ENCODE results near the gene BBOF1. TPM values are rescaled to one million over a fixed set of nuclear protein-coding genes. Genes with fewer than 3 reads are reported as not detected.

The BBOF1 gene
- total RNA-seq, 1 experiment from 2014 or later = 4.0 TPM

- H3K4me2 ChIP-seq (ENCODE audit: low read length) = no peak overlapping the region
- no peak for TF ChIP-seq FOSL1 (IDR thresholded peaks at IDR 0.05; ENCODE audit: low read depth)
- TF ChIP-seq, protein P1, sequence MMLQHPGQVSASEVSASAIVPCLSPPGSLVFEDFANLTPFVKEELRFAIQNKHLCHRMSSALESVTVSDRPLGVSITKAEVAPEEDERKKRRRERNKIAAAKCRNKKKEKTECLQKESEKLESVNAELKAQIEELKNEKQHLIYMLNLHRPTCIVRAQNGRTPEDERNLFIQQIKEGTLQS (IDR thresholded peaks at IDR 0.05) = no peak
- no peak for TF ChIP-seq TCF7L2 (IDR thresholded peaks at IDR 0.05; ENCODE audit: borderline replicate concordance, extremely low read depth, insufficient read depth, insufficient read length)
- no peak for TF ChIP-seq EZH2phosphoT487 (IDR thresholded peaks at IDR 0.05; ENCODE audit: borderline replicate concordance)
- peaks cover 0 to 4% of the 10 kb centered on the region in 2 experiments; a peak in 1 of 4 replicates for H3K36me3 ChIP-seq (ENCODE audit: control insufficient read depth in 1 of 2, insufficient read depth in 2 of 2, low read length in 2 of 2)
- H3K9ac ChIP-seq (ENCODE audit: low read length) = no peak overlapping the region
- H3K79me2 ChIP-seq (ENCODE audit: insufficient read depth, low read length) = no peaks in the 10 kb centered on the region
- no peaks in the 10 kb centered on the region for H3K27me3 ChIP-seq (ENCODE audit: insufficient read depth, low read length)
- RAD21 ChIA-PET (ENCODE audit: low non-redundant PET in 1 of 2, low total read pairs in 2 of 2, uncharacterized antibody in 2 of 2, unreplicated experiment in 2 of 2) = no interaction called here
- no peak overlapping the region for H3K27ac ChIP-seq (ENCODE audit: low read depth, low read length)
- H3K9me3 ChIP-seq (ENCODE audit: control insufficient read depth in 1 of 2, insufficient read depth in 1 of 2, low read depth in 1 of 2, low read length in 2 of 2) = no peaks in the 10 kb centered on the region
- no peak overlapping the region for H3K4me3 ChIP-seq (replicated peaks in 1 of 2; ENCODE audit: low read depth in 1 of 2, low read length in 2 of 2)
- ATAC-seq (no peak), DNase-seq (ENCODE audit: low read depth, low spot score) (no peak)
- no peaks in the 10 kb centered on the region for H4K20me1 ChIP-seq (ENCODE audit: insufficient read depth)
- H3K4me1 ChIP-seq (ENCODE audit: control insufficient read depth in 1 of 2, insufficient read depth in 2 of 2, low read length in 2 of 2) = no peaks in the 10 kb centered on the region
- no peak overlapping the region for H2AFZ ChIP-seq (ENCODE audit: low read depth, low read length, poor library complexity, severe bottlenecking)
- no TSS peak for BruUV-seq (replicated peaks)
- POLR2A ChIA-PET = no interaction called here
- no peaks in the 10 kb centered on the region for H3K9me2 ChIP-seq (ENCODE audit: insufficient read depth)
- CTCF ChIA-PET = no interaction called here
- intact Hi-C loops (cut with micrococcal nuclease) = no loop called here
Measured at GRCh38 chr14:73997108-73997943, 21.8 kb upstream of the BBOF1 start.

GRCh38 chr14:73997944-73998447 lies 21.2 kb upstream of the BBOF1 start:
- RAD21 ChIA-PET (ENCODE audit: low non-redundant PET in 1 of 2, low total read pairs in 2 of 2, uncharacterized antibody in 2 of 2, unreplicated experiment in 2 of 2) = no interaction called here
- POLR2A ChIA-PET = no interaction called here
- ATAC-seq (no peak), DNase-seq (ENCODE audit: low read depth, low spot score) (no peak)
- H3K27ac ChIP-seq (ENCODE audit: low read depth, low read length) = no peak overlapping the region
- intact Hi-C loops (cut with micrococcal nuclease) = no loop called here
- no peaks in the 10 kb centered on the region for H3K27me3 ChIP-seq (ENCODE audit: insufficient read depth, low read length)
- no peak for TF ChIP-seq SP1 (IDR thresholded peaks at IDR 0.05; ENCODE audit: low read depth)
- TF ChIP-seq, protein P1 (IDR thresholded peaks at IDR 0.05) = no peak
- no peak for TF ChIP-seq ZNF274 (IDR thresholded peaks at IDR 0.05; ENCODE audit: low read depth, low read length)
- TF ChIP-seq FOSL1 (IDR thresholded peaks at IDR 0.05; ENCODE audit: low read depth) = no peak
- TF ChIP-seq RAD21 (IDR thresholded peaks at IDR 0.05; ENCODE audit: low read depth) = no peak
- no peak for TF ChIP-seq CEBPB (IDR thresholded peaks at IDR 0.05; ENCODE audit: low read depth)
- TF ChIP-seq EGR1 (IDR thresholded peaks at IDR 0.05; ENCODE audit: low read depth) = no peak
- no peak for TF ChIP-seq JUND (IDR thresholded peaks at IDR 0.05)
- TF ChIP-seq, protein P2, sequence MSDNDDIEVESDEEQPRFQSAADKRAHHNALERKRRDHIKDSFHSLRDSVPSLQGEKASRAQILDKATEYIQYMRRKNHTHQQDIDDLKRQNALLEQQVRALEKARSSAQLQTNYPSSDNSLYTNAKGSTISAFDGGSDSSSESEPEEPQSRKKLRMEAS (IDR thresholded peaks at IDR 0.05) = no peak
- TF ChIP-seq POLR2A (IDR thresholded peaks at IDR 0.05; ENCODE audit: borderline replicate concordance, extremely low read depth, insufficient read depth, insufficient read length) = no peak
- TF ChIP-seq ZBTB33 (IDR thresholded peaks at IDR 0.05; ENCODE audit: extremely low read depth, insufficient replicate concordance, low read length) = no peak
- TF ChIP-seq POLR2AphosphoS5 (IDR thresholded peaks at IDR 0.05; ENCODE audit: low read depth, low read length) = no peak
- no peak for TF ChIP-seq TCF7L2 (IDR thresholded peaks at IDR 0.05; ENCODE audit: borderline replicate concordance, extremely low read depth, insufficient read depth, insufficient read length)
- no peak overlapping the region for H3K9ac ChIP-seq (ENCODE audit: low read length)
- no peak overlapping the region for H2AFZ ChIP-seq (ENCODE audit: low read depth, low read length, poor library complexity, severe bottlenecking)
- no TSS peak for BruUV-seq (replicated peaks)
- no peak overlapping the region for H3K4me2 ChIP-seq (ENCODE audit: low read length)
- H3K4me1 ChIP-seq (ENCODE audit: control insufficient read depth in 1 of 2, insufficient read depth in 2 of 2, low read length in 2 of 2) = no peaks in the 10 kb centered on the region
- no peaks in the 10 kb centered on the region for H3K79me2 ChIP-seq (ENCODE audit: insufficient read depth, low read length)
- H3K9me3 ChIP-seq (ENCODE audit: control insufficient read depth in 1 of 2, insufficient read depth in 1 of 2, low read depth in 1 of 2, low read length in 2 of 2) = no peaks in the 10 kb centered on the region
- H3K36me3 ChIP-seq (ENCODE audit: control insufficient read depth in 1 of 2, insufficient read depth in 2 of 2, low read length in 2 of 2) = peaks cover 0 to 4% of the 10 kb centered on the region in 2 experiments; a peak in 1 of 4 replicates
- H4K20me1 ChIP-seq (ENCODE audit: insufficient read depth) = no peaks in the 10 kb centered on the region
- CTCF ChIA-PET = no interaction called here
- no peak overlapping the region for H3K4me3 ChIP-seq (replicated peaks in 1 of 2; ENCODE audit: low read depth in 1 of 2, low read length in 2 of 2)
- no peaks in the 10 kb centered on the region for H3K9me2 ChIP-seq (ENCODE audit: insufficient read depth)
